ENCODE data around the gene KRTAP10-3.
"Not testable (repeated sequence)": the region's sequence is repeated elsewhere in the genome, so short reads cannot be mapped to it uniquely, and the experiment has no call there.

KRTAP10-3 gene

DNA sequence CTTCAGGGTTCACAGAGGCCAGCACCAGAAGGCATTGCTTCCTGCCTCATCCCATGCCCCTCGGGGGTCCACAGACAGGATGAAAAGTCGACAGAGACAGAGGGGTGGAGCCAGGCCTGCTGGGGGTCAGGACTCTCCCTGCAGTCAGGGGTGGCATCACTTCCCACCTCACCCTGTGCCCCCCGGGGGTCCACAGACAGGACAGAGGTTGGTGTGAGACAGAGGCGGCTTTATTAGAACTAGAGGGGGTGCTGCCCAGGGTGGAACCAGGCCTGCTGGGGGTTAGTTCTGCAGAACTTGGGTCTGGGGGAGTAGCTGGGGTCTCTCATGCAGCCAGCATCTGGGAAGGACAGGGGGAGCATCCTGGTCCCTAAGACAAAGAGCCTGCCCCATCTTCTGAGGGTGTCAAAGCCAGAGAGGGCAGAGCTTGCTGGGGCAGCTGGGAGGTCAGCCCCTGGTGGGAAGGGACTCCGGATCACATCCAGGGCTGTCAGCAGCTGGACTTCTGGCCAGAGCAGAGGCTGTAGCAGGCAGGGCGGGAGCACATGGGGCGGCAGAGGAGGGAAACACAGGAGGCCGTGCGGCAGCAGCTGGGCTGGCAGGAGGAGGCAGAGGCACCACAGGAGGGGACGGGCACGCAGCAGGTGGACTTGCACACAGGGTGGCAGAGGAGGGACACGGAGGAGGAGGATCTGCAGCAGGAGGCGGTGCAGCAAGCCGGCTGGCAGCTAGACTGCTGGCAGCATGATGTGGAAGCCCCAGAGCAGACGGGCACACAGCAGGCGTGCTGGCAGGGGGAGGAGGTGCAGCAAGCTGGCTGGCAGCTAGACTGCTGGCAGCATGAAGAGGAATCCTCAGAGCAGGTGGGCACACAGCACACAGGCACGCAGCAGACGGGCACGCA lies 32.6 kb upstream of the KRTAP10-3 start:
- DNase-seq (ENCODE audit: extremely low spot score, insufficient read length, low read depth); FAIRE-seq: not testable (repeated sequence)

DNA sequence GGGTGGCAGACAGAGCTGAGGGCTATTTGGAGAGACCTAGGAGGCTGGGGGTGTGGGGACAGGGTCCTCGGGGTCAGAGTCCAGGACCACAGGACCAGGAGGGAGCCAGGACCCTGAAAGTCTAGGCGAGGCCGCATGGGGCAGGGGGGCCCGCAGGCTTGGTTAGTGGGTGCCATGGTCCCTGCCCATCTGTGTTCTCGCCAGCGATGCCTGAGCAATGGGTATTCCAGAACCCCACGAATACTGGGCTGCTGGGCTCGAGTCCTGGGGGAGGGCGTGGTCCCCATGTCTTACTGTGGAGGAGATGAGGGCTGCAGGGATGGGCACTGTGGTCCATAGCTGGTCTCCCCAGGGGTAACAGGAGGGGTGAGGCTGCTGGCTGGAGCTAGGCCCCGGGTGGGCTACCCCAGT lies 31.7 kb upstream of the KRTAP10-3 start:
- DNase-seq (ENCODE audit: extremely low spot score, insufficient read length, low read depth) (no peak), FAIRE-seq (no peak)

DNA sequence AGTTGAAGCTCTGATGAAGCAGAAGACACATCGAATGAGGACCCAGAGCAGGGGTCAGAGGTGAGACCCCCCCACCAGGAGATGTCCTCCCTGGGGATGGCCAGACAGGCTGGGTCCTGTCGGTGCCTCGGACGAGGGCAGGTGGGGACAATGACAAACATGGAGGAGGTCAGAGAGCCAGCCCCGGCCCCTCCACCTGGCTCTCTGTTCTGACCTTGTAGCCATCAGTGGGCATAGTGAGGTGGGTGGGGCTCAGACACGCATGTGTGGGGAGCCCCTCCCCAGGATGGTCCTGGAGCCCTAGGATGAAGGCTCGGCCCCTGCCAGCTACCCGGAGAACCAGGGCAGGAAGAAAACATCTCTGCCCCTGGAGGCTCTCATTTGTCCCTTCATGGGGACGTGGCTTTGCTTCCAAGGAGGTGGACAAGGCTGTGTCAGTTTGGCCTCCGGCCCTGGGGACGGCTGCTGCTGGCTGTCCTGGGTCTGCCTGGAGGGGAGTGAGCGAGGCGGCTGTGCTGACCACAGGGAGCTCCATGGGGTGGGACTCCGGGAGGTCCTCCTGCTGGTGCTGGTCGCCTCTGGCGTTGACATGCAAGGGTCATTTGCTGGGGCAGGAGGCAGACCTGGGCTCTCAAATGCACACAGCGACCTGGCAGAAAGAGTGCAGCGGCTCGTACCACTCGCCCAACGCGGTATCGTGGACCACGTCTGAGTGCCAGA lies 31.2 kb upstream of the KRTAP10-3 start:
- DNase-seq (ENCODE audit: extremely low spot score, insufficient read length, low read depth) (no peak), FAIRE-seq (no peak)

DNA sequence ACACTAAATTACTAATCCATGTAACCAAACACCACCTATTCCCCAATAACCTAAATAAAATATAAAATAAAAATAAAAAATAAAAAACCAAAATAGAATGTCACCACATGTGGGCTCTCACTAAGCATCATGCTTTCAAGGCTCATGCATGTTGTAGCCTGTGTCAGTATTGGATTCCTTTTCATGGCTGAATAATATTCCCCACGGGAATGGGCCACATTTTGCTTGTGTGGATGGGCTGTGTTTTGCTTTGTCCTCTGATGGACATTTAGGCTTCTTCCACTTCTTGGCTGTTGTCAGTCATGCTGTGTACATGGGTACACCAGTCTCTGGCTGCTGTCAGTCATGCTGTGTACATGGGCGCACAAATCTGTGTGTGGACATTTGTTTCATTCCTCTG lies 30.5 kb upstream of the KRTAP10-3 start:
- DNase-seq (ENCODE audit: extremely low spot score, insufficient read length, low read depth) (no peak), FAIRE-seq (no peak)

DNA sequence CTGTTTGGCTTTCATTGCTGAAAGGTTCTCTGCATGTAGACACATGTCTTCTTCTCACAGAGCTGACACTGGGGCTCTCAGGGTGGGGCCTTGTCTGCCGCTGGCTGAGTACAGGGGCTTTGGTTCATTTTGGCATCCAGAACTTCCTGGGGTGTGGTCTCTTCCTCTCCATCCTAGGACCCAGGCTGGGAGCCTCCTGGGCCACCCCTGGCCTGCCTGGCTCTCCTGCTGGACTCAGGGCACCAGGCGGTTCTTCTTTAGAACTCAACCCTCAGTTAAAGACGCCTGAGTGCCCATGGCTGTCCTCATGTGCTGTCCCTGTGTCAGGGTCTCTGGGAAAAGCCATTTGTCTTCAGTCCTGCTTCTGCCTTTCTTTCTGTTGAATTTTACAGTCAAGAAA lies 27.3 kb upstream of the KRTAP10-3 start:
- FAIRE-seq, result no peak
- DNase-seq (ENCODE audit: extremely low spot score, insufficient read length, low read depth), result no peak

- FAIRE-seq (no peak), DNase-seq (ENCODE audit: extremely low spot score, insufficient read length, low read depth) (no peak)
These were observed 25.2 kb upstream of the KRTAP10-3 start for GRCh38 chr21:44583800-44584147.

GRCh38 chr21:44583089-44583799 lies 24.6 kb upstream of the KRTAP10-3 start:
- no peak for DNase-seq (ENCODE audit: extremely low spot score, insufficient read length, low read depth)
- FAIRE-seq, result no peak

DNA sequence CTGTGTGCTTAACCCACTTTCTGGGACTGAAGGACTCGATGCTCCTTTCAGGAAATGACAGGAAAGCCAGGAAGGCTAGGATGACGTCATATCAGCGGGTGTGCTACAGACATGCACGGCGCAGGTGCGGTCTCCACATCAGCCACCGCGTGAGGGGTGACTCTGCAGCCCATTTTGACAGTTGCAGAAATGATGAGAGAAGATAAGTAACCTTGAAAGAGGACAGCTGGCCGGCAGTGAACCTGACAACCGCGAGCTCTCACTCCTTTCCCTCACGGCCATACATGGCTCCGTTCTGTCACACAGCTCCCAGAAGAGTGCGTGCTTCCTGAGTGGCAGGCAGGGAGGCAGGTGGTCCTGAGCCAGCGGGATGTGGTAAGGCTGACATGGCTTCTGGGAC lies 23.5 kb upstream of the KRTAP10-3 start:
- no peak for FAIRE-seq
- DNase-seq (ENCODE audit: extremely low spot score, insufficient read length, low read depth), result no peak

DNA sequence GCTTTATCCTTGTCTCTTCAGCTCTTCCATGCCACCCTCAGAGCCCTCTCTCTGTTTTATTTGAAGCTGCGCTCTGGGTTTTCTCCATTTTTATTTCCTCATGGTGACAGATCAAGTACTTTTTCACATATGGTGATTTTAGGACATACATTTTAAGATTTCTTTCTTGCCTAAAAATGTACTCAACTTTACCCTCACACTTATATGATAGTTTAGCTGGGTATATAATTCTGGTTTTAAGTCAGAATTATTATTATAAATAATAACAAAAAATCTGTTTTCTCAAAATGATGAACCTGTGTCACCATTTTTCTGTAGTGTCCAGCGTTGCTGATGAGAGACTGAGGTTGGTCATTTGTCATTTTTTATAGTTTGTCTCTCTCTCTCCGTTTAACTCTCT lies 22.6 kb upstream of the KRTAP10-3 start:
- no peak for FAIRE-seq
- no peak for DNase-seq (ENCODE audit: extremely low spot score, insufficient read length, low read depth)

- FAIRE-seq; DNase-seq (ENCODE audit: extremely low spot score, insufficient read length, low read depth): not testable (repeated sequence)
These were observed 21.7 kb upstream of the KRTAP10-3 start, which contains the start of gene KRTAP10-5 for GRCh38 chr21:44580231-44580821. Gene KRTAP10-5, minus strand, starts transcription at chr21:44580604. Its CDS starts 26 bp downstream, at chr21:44580578.

- no peak for DNase-seq (ENCODE audit: extremely low spot score, insufficient read length, low read depth)
- FAIRE-seq, result no peak
These were observed 21.2 kb upstream of the KRTAP10-3 start for GRCh38 chr21:44579833-44580144.

GRCh38 chr21:44579056-44579832 lies 20.6 kb upstream of the KRTAP10-3 start:
- FAIRE-seq (no peak), DNase-seq (ENCODE audit: extremely low spot score, insufficient read length, low read depth) (no peak)

GRCh38 chr21:44578371-44579055 lies 19.9 kb upstream of the KRTAP10-3 start:
- no peak for FAIRE-seq
- DNase-seq (ENCODE audit: extremely low spot score, insufficient read length, low read depth), result no peak

- FAIRE-seq, result no peak
- no peak for DNase-seq (ENCODE audit: extremely low spot score, insufficient read length, low read depth)
These were observed 17.4 kb upstream of the KRTAP10-3 start for GRCh38 chr21:44576025-44576420.

GRCh38 chr21:44575307-44576024 lies 16.9 kb upstream of the KRTAP10-3 start:
- DNase-seq (ENCODE audit: extremely low spot score, insufficient read length, low read depth), result no peak
- FAIRE-seq, result no peak

GRCh38 chr21:44574457-44575306 lies 16.1 kb upstream of the KRTAP10-3 start:
- no peak for FAIRE-seq
- DNase-seq (ENCODE audit: extremely low spot score, insufficient read length, low read depth), result no peak

DNA sequence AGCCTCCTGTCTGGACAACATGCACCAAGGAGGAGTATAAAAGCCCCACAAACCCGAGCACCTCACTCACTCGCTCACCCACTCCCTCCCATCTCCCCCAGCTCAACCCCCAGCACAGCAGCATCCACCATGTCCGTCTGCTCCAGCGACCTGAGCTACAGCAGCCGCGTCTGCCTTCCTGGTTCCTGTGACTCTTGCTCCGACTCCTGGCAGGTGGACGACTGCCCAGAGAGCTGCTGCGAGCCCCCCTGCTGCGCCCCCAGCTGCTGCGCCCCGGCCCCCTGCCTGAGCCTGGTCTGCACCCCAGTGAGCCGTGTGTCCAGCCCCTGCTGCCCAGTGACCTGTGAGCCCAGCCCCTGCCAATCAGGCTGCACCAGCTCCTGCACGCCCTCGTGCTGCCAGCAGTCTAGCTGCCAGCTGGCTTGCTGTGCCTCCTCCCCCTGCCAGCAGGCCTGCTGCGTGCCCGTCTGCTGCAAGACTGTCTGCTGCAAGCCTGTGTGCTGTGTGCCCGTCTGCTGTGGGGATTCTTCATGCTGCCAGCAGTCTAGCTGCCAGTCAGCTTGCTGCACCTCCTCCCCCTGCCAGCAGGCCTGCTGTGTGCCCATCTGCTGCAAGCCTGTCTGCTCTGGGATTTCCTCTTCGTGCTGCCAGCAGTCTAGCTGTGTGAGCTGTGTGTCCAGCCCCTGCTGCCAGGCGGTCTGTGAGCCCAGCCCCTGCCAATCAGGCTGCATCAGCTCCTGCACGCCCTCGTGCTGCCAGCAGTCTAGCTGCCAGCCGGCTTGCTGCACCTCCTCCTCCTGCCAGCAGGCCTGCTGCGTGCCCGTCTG lies 15.2 kb upstream of the KRTAP10-3 start, which contains the start of gene KRTAP10-4:
KRTAP10-4 (plus strand) TSS at position 100 of the 827 bp plus-strand sequence; CDS start at position 130, 30 bp downstream.
- not testable (repeated sequence) for DNase-seq (ENCODE audit: extremely low spot score, insufficient read length, low read depth)

More for the DNA sequence above, 15.2 kb upstream of the KRTAP10-3 start, which contains the start of gene KRTAP10-4:
- FAIRE-seq, result not testable (repeated sequence)

Data from GM18507 (cell line).